Middle frontal gyrus (tissue), 1 donor: ENCODE data around the gene SLC4A2.

Experiments used
- DNase-seq: peaks from one replicate; pipeline ENCODE4 v3.0.0-alpha.2; 2015; ENCODE audit warnings: low spot score; ENCODE audit errors: extremely low spot score

The SLC4A2 gene

DNA sequence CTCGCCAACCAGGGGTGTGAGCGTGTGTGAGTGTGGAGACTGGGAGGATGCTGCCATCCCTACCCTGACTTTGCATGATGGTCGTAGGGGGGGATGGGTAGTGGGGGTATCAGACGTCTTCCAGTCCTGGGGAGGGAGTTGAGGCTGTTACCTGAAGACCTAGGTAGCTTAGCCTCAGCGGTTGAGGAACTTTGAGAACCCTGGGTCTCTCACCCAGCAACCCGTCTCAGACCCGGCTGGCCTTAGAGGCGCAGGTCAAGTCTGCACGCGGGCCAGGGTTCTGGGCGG, 2.7 kb downstream of the SLC4A2 start:
- DNase-seq = no peak

DNA sequence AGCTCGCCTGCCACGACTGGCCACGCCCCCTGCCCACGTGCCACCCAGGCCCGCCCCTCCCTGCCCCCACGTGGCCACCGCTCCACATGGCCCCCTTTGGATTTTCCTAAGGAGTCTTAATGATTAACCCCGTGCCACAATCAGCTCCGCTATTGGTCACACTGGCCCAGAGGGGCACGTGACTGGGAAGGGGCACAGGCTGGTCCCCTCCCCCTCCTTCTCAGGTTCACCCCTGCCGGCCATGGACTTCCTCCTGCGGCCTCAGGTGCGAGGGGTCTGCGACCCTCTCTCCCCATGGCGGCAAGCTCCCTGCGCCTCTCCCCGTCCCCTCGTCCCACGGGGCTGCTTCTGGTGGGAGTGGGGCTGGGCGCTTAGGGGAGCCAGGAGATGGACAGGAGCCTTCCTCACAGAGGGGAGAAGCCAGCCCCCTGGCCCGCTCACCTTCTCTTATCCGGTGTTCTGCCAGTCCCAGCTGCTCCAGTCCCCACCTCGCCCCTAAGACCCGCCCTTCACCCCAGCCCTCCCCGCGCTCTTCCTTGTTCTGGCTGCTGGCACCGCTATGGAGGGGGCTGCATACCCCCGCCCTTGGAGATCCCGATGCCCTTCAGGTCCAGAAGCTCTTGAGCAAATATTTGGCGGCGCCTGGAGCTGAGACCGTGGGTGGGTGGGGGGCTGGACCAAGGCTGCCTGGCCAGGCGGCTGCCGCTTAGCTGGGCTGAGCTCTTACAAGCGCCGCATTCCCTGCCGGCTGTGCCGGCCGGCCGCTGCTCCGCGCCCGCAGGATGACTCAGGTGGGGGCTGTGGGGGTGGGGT, 3.2 kb downstream of the SLC4A2 start:
- DNase-seq = no peak

DNA sequence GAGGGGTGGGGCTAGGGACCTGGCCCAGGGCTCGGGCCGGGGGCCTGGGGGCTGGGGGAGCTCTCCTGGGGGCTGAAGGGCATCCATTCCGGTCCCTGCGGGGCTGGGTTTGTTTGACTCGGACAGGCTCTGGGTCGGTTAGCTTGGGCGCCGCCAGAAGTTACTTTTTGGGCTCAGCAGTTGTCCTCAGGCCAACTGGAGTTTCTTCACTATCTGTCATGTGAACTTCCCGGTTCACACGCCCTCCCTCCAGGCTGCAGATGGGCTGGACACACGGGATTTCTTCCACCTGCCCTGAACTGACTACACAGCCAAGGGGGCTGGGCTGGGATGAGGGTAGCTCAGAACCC, 3.8 kb downstream of the SLC4A2 start:
- no peak for DNase-seq

DNA sequence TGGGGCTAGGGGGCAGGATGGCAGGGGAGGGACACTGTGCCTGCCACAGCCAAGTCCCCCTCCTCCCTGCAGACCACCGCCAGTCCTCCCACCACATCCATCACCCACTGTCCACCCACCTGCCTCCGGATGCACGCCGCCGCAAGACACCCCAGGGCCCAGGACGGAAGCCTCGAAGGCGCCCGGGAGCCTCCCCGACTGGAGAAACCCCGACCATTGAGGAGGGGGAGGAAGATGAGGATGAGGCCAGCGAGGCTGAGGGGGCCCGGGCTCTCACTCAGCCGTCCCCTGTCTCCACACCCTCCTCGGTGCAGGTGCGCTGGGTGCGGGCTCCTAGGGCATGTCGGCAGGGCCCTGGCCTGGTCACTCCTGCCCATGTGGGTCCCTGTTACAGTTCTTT, 5.1 kb downstream of the SLC4A2 start:
- DNase-seq = no peak

DNA sequence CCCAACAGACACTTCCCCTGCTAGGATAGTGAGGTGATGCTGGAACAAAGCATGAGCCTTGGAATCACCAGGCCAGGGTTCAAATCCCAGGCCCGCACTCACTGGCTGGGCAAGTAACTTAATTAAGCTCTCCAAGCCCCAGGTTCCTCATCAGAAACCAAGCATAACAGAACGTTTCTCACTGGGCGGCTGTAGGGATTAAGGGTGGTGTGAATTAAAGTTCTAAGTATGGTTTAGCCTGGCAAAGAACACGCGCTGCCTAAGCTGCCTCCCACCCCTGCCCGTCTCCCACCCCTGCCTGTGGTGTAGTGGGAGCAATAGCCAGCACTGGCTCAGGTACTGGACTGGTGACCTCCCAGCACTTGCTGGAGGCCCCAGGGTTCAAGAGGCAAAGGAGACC, 5.6 kb downstream of the SLC4A2 start:
- no peak for DNase-seq

DNA sequence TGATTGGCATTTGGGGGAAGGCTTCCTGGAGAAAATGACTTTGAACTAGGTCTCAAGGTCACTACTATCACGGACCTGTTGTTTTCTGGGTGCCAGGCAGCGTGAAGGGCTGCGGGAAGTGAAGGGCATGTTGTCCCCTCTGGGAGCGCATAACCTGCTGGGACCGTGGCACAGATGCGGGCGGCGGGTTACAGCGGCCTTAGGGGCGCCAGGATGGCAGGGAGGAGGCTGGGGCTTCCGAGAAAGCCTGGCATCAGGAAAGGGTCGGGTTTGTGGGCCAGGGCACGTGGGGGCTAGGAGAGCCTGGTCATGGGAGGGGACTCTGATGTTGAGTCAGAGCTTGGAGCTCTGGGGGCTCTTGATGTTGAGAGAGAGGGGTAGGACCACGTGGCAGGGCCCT, 6.1 kb downstream of the SLC4A2 start:
- DNase-seq = no peak

DNA sequence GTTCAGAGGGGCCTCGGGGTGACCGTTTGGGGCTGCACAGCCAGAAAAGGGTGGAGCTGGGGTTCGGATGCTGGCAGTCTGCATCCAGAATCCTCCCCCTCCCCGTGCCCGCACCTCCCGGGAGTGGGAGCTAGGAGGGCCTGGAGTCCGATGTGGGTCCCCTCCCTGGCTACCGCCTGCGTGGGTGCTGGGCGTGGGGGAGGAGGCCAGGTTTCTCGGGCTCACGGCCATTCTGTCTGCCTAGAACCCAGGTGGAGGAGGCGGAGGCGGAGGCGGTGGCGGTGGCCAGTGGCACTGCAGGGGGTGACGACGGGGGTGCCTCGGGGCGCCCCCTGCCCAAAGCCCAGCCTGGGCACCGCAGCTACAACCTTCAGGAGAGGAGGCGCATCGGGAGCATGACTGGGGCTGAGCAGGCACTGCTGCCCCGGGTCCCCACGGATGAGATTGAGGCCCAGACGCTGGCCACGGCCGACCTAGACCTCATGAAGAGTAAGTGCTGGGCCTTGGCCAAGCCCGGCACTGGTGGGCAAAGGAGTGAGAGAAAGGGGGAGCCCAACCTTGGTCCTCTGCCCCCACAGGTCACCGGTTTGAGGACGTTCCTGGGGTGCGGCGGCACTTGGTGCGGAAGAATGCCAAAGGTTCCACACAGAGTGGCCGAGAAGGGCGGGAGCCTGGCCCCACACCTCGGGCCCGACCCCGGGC, 7.0 kb downstream of the SLC4A2 start:
- DNase-seq = no peak

DNA sequence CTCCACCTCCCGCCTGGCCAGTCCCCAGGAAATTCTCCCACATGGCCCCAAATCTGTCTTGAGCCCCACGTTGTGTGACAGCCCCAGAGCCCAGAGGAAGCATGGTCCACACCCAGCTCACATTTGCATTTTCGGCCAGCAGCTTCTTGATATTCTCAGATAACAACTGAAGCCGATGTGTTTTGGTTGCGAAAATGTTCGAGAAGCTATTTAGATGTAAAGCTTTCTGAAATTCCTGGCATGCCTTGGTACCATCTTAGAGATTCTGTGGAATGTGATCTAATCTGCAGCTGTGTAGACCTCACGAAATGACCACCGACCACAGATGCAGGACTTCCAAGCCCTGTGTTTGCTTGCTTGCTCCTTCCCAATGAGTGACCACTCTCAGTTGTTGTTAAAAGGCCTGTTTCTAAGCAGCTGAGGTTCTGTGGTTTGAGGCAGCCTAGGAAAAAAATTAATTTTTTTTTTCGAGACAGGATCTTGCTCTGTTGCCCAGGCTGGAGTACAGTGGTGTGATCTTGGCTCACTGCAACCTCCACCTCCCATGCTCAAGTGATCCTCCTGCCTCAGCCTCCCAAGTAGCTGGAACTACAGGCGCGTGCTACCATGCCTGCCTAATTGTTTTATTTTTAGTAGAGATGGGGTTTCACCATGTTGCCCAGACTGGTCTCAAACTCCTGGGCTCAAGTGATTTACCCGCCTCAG, 8.8 kb downstream of the SLC4A2 start:
- DNase-seq = no peak

DNA sequence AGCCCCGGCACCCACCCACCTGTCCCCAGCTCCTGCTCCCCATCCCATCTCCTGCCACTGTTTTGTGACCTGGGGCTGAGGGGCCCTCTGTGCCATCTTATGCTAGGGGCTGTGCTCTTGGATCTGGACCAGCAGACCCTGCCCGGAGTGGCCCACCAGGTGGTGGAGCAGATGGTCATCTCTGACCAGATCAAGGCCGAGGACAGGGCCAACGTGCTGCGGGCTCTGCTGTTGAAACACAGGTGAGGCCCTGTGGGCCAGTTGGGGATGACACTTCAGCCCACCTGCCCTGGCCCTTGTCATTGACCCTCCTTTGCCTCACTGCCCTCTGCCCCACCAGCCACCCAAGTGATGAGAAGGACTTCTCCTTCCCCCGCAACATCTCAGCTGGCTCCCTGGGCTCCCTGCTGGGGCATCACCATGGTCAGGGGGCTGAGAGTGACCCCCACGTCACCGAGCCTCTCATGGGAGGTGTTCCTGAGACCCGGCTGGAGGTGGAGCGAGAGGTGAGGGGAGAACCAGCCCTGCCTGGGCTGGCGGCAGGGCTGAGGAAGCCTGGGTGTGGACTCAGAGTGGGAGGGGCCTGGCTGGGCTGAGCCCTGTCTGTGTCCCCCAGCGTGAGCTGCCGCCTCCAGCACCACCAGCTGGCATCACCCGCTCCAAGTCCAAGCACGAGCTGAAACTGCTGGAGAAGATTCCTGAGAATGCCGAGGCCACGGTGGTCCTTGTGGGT, 10.6 kb downstream of the SLC4A2 start:
- no peak for DNase-seq

DNA sequence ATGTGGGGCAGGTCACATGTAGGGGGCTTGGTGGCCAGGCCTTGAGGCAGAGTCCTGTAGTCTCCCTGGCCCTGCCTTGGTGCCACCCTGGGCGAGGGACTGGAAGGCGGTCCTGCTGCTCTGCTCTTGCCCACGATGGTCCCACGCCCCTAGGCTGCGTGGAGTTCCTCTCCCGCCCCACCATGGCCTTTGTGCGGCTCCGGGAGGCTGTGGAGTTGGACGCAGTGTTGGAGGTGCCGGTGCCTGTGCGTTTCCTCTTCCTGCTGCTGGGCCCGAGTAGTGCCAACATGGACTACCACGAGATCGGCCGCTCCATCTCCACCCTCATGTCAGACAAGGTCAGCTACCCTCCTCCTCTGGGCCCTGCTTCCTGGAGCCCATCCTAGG, 11.2 kb downstream of the SLC4A2 start:
- DNase-seq = no peak

DNA sequence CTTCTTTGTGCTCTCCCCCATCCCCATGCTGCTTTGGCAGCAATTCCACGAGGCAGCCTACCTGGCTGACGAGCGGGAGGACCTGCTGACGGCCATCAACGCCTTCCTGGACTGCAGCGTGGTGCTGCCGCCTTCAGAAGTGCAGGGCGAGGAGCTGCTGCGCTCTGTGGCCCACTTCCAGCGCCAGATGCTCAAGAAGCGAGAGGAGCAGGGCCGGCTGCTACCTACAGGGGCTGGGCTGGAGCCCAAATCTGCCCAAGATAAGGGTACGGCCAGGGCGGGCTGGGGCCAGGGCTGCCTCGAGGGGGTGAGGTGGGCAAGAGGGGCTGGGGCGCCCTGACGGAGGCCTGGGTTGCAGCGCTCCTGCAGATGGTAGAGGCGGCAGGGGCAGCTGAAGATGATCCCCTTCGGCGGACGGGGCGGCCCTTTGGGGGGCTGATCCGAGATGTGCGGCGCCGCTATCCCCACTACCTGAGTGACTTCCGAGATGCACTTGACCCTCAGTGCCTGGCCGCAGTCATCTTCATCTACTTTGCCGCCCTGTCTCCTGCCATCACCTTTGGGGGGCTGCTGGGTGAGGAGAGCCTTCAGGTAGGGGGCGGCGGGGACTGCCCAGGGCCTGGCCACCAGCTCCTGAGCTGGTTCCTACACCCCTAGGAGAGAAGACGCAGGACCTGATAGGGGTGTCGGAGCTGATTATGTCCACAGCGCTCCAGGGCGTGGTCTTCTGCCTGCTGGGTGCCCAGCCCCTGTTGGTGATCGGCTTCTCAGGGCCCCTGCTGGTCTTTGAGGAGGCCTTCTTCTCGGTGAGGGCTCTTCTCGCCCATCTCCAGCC, 11.9 kb downstream of the SLC4A2 start:
- DNase-seq = no peak

DNA sequence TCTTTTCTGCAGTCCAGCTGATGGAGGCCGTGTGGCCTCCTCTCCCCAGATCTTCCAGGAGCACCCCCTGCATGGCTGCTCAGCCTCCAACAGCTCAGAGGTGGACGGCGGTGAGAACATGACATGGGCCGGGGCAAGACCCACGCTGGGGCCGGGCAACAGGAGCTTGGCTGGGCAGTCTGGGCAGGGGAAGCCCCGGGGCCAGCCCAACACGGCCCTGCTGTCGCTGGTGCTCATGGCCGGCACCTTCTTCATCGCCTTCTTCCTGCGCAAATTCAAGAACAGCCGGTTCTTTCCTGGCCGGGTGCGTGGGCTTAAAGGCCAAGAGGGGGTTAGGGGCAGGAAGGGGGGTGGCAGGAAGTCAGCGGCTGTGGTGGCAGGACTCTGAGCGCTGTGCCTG, 14.6 kb downstream of the SLC4A2 start:
- DNase-seq = no peak

DNA sequence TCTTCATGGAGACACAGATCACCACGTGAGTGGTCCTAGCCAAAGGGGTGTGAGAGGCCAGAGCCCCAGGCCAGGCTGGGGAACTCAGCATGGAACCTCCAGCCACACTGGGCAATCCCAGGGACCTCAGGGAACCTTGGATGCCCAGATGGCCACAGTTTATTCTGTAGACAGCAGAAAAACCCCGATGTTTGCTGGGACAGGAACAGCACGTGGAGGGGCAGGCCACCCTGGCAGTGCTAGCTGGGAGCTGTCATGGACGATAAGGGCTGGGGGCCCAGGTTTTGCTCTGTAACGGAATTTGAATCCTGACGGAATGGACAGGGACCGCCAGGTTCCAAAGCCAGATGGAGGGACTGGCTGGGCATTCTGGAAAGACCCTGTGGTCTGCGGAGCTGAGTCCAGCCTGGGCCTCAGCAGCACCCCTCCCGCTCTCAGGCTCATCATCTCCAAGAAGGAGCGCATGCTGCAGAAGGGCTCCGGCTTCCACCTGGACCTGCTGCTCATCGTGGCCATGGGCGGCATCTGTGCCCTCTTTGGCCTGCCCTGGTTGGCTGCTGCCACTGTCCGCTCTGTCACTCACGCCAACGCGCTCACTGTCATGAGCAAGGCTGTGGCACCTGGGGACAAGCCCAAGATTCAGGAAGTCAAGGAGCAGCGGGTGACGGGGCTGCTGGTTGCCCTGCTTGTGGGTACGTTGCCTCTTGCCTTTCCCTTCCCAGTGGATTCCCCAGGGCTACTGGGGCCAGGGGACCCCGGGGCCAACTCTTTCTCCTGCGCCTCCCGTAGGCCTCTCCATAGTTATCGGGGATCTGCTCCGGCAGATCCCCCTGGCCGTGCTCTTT, 15.7 kb downstream of the SLC4A2 start:
- no peak for DNase-seq

DNA sequence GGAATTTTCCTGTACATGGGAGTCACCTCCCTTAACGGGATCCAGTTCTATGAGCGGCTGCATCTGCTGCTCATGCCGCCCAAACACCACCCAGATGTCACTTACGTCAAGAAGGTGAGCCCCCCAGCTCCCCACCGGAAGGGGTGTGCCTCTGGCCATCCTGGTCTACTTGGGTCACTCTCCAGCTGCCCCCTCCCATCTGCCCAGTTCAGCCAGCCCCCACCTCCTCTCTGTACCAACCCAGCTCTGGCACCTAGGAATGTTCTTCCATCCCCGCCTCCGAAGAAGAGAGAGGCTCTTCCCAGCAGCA, 16.2 kb downstream of the SLC4A2 start:
- no peak for DNase-seq

DNA sequence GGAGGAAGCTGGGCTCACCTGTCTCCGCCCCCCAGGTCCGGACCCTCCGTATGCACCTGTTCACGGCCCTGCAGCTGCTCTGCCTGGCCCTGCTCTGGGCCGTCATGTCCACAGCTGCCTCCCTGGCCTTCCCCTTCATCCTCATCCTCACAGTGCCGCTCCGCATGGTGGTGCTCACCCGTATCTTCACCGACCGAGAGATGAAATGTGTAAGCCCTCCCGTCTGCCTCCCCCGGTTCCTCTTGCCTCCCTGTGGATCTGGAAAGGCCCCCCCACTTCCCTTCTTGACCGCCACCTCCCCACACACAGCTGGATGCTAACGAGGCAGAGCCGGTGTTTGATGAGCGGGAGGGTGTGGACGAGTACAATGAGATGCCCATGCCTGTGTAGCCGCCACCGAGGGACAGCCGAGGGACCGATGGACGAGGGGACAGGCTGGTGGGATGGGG, 16.6 kb downstream of the SLC4A2 start:
- DNase-seq = no peak

DNA sequence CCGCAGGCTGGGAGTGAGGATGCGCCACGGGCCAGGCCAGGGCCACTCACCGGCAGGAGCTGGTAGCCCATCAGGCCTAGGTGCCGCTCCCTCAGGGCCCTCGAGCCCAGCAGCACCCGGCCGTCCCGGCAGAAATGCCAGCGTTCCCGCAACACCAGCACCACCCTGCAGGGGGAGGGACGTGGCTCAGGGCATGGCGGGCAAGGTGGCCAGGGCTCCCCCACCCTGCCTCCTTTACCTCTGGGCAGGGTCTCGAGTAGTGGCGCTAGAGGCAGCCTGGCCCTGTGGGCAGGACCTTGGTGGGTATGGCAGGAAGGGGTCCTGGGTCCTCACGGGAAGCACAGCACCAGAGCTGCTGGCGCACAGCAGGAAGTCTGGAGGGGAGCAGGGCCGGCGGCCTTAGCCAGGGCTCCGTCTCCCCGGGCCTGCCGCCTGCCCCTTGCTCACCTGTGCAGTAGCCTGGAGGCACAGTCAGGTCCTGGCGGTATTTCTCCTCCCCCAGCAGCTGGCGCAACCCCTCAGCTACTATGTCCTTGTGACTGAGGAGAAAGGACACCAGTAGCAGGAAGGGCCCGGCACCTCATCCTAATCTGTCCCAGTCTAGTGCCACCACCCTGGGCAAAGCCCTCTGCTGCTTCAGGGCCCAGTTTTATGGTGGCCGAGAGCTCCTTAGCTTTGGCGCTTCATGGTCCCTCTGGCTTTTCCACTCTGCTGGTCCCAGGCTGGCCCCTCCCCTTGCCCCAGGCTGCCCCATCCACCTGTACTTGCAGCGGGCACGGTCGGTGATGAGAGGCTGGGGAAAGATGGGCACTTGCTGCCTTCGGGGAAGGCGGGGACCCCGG, 17.7 kb downstream of the SLC4A2 start:
- no peak for DNase-seq

DNA sequence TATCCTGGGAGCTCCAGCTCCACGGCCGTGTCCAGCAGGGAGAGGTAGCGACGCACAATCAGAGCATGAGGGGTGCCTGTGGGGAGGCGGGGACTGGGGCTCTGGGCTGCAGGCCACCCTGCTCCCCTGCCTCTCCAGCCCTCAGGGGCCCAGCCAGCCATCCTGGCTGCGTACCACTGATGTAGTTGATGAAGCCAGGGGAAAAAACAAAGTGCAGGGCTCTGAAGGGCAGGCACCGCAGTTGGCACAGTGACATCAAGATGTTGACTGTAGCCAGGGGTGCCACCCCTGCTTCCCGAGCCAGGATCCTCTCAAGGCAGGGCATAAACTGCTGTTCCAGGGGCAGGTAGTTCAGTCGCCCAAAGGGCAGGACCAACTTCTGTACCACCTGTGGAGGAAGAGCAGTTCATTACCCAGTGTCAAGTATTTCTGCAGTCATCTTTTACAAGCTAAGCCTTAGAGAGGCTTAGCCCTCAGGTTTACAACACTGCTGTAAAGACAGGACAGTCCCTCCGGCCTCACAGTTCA, 18.4 kb downstream of the SLC4A2 start:
- no peak for DNase-seq

DNA sequence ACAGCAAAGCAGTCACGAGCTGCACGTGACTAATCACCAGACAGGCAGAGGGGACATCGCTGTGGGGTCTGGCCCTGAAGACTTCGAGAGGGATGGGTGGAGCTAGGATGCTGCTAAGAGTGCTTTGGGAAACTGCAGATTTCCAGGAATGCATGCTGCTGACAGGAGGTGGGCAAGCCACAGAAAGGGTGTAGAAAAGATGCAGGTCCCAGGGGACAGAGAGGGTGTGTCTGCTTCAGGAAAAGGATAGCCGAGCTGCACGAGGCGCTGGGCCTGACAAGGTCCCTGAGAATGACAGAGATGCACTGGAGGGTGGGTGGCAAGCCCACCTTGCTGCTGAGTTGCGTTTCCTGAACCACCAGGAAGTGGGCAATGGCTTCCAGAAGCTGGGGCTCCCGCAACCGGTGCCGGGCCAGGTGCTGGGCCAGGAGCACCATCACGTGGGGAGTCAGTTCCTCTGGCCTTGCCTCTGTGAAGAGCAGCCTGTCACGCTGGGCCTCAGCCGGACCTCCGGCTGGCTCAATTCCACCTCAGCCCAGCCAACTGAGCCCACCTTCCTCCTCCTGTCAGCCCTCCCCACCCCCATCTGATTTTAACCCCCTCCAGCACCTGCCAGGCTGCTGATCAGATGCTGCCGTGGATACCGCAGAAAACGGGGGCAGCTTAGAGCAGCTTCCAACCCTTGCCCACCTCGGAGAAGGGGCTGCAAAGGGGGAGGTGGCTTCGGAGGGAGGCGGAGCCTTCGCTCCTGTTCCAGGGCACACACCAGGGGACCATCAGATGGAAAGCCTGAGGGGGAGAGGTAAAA, 19.0 kb downstream of the SLC4A2 start:
- no peak for DNase-seq
